GM23338 (cell line): ENCODE data around the gene CREB3L4. TPM values are rescaled to one million over a fixed set of nuclear protein-coding genes. Genes with fewer than 3 reads are reported as not detected.

ENCODE experiments used
- ATAC-seq: fragments of 200-7000 bp; cut with Tn5 transposase; 3 replicates; pipeline ENCODE4 v1.9.1; 2020
- DNase-seq: peaks from one replicate; pipeline ENCODE4 v3.0.0-alpha.2; 2015; ENCODE audit warnings: low spot score
- H2AFZ ChIP-seq: fragments of 200-600 bp; sonication (generic); 2 replicates; pipeline ENCODE4 v1.8.0; 2016; ENCODE audit warnings: antibody characterized with exemption, mild to moderate bottlenecking, moderate library complexity
- H3F3A ChIP-seq: fragments of 200-600 bp; sonication (generic); replicated peaks from 2 replicates; pipeline ENCODE4 v1.8.0; 2017; ENCODE audit warnings: antibody characterized with exemption, mixed run types, low read depth
- H3K27ac ChIP-seq: fragments of 200-600 bp; sonication (generic); 2 replicates; pipeline ENCODE4 v1.6.1; 2016; ENCODE audit warnings: low read depth
- H3K27me3 ChIP-seq: fragments of 200-600 bp; sonication (generic); 2 replicates; pipeline ENCODE4 v1.8.0; 2016; ENCODE audit warnings: mild to moderate bottlenecking, mixed run types, moderate library complexity; ENCODE audit not compliant: insufficient read depth
- H3K36me3 ChIP-seq: fragments of 200-600 bp; sonication (generic); 2 replicates; pipeline ENCODE4 v1.8.0; 2016; ENCODE audit warnings: mild to moderate bottlenecking; ENCODE audit not compliant: insufficient read depth
- H3K4me1 ChIP-seq: fragments of 200-600 bp; sonication (generic); 2 replicates; pipeline ENCODE4 v1.8.0; 2016; ENCODE audit warnings: mild to moderate bottlenecking, moderate library complexity; ENCODE audit not compliant: insufficient read depth
- H3K4me2 ChIP-seq: fragments of 200-600 bp; sonication (generic); 2 replicates; pipeline ENCODE4 v1.7.1; 2017; ENCODE audit warnings: mixed run types
- H3K4me3 ChIP-seq: fragments of 200-600 bp; sonication (generic); 2 replicates; pipeline ENCODE4 v1.6.1; 2016; ENCODE audit warnings: mixed run types
- H3K79me2 ChIP-seq: fragments of 200-600 bp; sonication (generic); replicated peaks from 2 replicates; pipeline ENCODE4 v1.8.0; 2017; ENCODE audit warnings: mild to moderate bottlenecking; ENCODE audit not compliant: insufficient read depth
- H3K9me2 ChIP-seq: fragments of 200-600 bp; sonication (generic); 2 replicates; pipeline ENCODE4 v1.8.0; 2017; ENCODE audit not compliant: insufficient read depth
- H4K20me1 ChIP-seq: fragments of 200-600 bp; sonication (generic); replicated peaks from 2 replicates; pipeline ENCODE4 v1.8.0; 2017; ENCODE audit warnings: mild to moderate bottlenecking; ENCODE audit not compliant: insufficient read depth
- H3K27ac Mint-ChIP-seq: 2 replicates; pipeline ENCODE4 v1.8.0; 2020; ENCODE audit warnings: inconsistent platforms, mild to moderate bottlenecking, moderate library complexity, mixed read lengths
- H3K27me3 Mint-ChIP-seq: 3 replicates; pipeline ENCODE4 v1.8.0; 2022; ENCODE audit warnings: low read depth, mild to moderate bottlenecking, moderate library complexity, mixed read lengths, inconsistent platforms; ENCODE audit not compliant: insufficient read depth, poor library complexity
- H3K36me3 Mint-ChIP-seq: 3 replicates; pipeline ENCODE4 v1.8.0; 2021; ENCODE audit warnings: low read depth, mild to moderate bottlenecking, inconsistent platforms, moderate library complexity, mixed read lengths
- H3K4me1 Mint-ChIP-seq: 3 replicates; pipeline ENCODE4 v1.8.0; 2020; ENCODE audit warnings: mild to moderate bottlenecking, inconsistent platforms, mixed read lengths
- H3K4me3 Mint-ChIP-seq: 3 replicates; pipeline ENCODE4 v1.8.0; 2021; ENCODE audit warnings: moderate library complexity, mild to moderate bottlenecking, inconsistent platforms, mixed read lengths
- H3K9me3 Mint-ChIP-seq: 3 replicates; pipeline ENCODE4 v1.8.0; 2020; ENCODE audit warnings: moderate library complexity, mild to moderate bottlenecking, inconsistent platforms, mixed read lengths
- CREB1 ChIP-seq: fragments of 250-450 bp; sonication (Bioruptor Pico); IDR thresholded peaks from 2 replicates; pipeline ENCODE4 v1.5.0; 2020; ENCODE audit warnings: low read depth, mild to moderate bottlenecking, moderate library complexity
- CTCF ChIP-seq, 2 experiments: fragments of 200-600 bp in 1 of 2; sonication (generic) in 1 of 2; conservative IDR thresholded peaks; 2 replicates each; pipeline versions ENCODE4 v1.5.1 to v1.6.1; 2016 to 2017; ENCODE audit warnings: antibody characterized with exemption in 2 of 2, low read depth in 2 of 2, mild to moderate bottlenecking in 2 of 2, moderate library complexity in 1 of 2
- EZH2 ChIP-seq: fragments of 200-600 bp; sonication (generic); IDR thresholded peaks from one replicate; pipeline ENCODE4 v1.8.0; 2017; ENCODE audit warnings: antibody characterized with exemption, mild to moderate bottlenecking, low read depth; ENCODE audit not compliant: unreplicated experiment
- EZH2phosphoT487 ChIP-seq: fragments of 200-600 bp; sonication (generic); IDR thresholded peaks from one replicate; pipeline ENCODE4 v1.8.1; 2018; ENCODE audit warnings: antibody characterized with exemption; ENCODE audit not compliant: unreplicated experiment
- JUNB ChIP-seq: IDR thresholded peaks from one replicate; pipeline ENCODE4 v1.6.1; 2016; ENCODE audit warnings: antibody characterized with exemption; ENCODE audit not compliant: unreplicated experiment
- NANOG ChIP-seq: IDR thresholded peaks from 2 replicates; pipeline ENCODE4 v1.6.1; 2016; ENCODE audit warnings: antibody characterized with exemption, borderline replicate concordance
- STAT1 ChIP-seq: IDR thresholded peaks from one replicate; pipeline ENCODE4 v1.6.1; 2016; ENCODE audit warnings: antibody characterized with exemption; ENCODE audit not compliant: unreplicated experiment
- ZNF114 ChIP-seq: fragments of 250-450 bp; sonication (Bioruptor Pico); IDR thresholded peaks from 2 replicates; pipeline ENCODE4 v1.5.0; 2020; ENCODE audit warnings: mild to moderate bottlenecking, moderate library complexity
- ZNF331 ChIP-seq: fragments of 250-450 bp; sonication (Bioruptor Pico); IDR thresholded peaks from 2 replicates; pipeline ENCODE4 v1.5.0; 2020; ENCODE audit warnings: low read depth, mild to moderate bottlenecking, moderate library complexity
- polyA plus RNA-seq: library from polyadenylated mRNA; unstranded; fragments of >200 nt; fragmentation: Nextera tagmentation; extraction: Ambion mirVana; gene quantifications from 2 replicates; pipeline ENCODE4 v1.2.1, GENCODE V29; 2016
- total RNA-seq: library from RNA; depleted of rRNA; stranded (reverse); fragments of >200 nt; shearing (Covaris generic); gene quantifications from 2 replicates; pipeline ENCODE4 v1.2.3, GENCODE V29; 2014
- TF ChIP-seq, protein P1 (sequence below): fragments of 250-450 bp; sonication (Bioruptor Pico); IDR thresholded peaks from 2 replicates; pipeline ENCODE4 v1.5.0; 2020; ENCODE audit warnings: mild to moderate bottlenecking, moderate library complexity

The CREB3L4 gene
- total and polyA plus RNA-seq, 2 experiments from 2014 or later = 19.3 to 26.8 TPM

- no peak overlapping the region for H3K4me2 ChIP-seq
- H3K36me3 Mint-ChIP-seq = no peaks in the 10 kb centered on the region
- no peak overlapping the region for H3K4me3 ChIP-seq
- H3K27ac Mint-ChIP-seq = no peak overlapping the region
- ATAC-seq (no peak), DNase-seq (no peak)
- no peaks in the 10 kb centered on the region for H3F3A ChIP-seq
- no peaks in the 10 kb centered on the region for H3K27me3 ChIP-seq
- H3K4me3 Mint-ChIP-seq = no peak overlapping the region
- H3K4me1 ChIP-seq = no peaks in the 10 kb centered on the region
- no peaks in the 10 kb centered on the region for H3K36me3 ChIP-seq
- H3K27me3 Mint-ChIP-seq = no peaks in the 10 kb centered on the region
- H2AFZ ChIP-seq = no peak overlapping the region
- no peaks in the 10 kb centered on the region for H4K20me1 ChIP-seq
- no peaks in the 10 kb centered on the region for H3K4me1 Mint-ChIP-seq
- H3K9me2 ChIP-seq = no peaks in the 10 kb centered on the region
- no peak for TF ChIP-seq EZH2phosphoT487
- no peak for TF ChIP-seq ZNF331 (CRISPR knock-in tag)
- TF ChIP-seq, protein P1, sequence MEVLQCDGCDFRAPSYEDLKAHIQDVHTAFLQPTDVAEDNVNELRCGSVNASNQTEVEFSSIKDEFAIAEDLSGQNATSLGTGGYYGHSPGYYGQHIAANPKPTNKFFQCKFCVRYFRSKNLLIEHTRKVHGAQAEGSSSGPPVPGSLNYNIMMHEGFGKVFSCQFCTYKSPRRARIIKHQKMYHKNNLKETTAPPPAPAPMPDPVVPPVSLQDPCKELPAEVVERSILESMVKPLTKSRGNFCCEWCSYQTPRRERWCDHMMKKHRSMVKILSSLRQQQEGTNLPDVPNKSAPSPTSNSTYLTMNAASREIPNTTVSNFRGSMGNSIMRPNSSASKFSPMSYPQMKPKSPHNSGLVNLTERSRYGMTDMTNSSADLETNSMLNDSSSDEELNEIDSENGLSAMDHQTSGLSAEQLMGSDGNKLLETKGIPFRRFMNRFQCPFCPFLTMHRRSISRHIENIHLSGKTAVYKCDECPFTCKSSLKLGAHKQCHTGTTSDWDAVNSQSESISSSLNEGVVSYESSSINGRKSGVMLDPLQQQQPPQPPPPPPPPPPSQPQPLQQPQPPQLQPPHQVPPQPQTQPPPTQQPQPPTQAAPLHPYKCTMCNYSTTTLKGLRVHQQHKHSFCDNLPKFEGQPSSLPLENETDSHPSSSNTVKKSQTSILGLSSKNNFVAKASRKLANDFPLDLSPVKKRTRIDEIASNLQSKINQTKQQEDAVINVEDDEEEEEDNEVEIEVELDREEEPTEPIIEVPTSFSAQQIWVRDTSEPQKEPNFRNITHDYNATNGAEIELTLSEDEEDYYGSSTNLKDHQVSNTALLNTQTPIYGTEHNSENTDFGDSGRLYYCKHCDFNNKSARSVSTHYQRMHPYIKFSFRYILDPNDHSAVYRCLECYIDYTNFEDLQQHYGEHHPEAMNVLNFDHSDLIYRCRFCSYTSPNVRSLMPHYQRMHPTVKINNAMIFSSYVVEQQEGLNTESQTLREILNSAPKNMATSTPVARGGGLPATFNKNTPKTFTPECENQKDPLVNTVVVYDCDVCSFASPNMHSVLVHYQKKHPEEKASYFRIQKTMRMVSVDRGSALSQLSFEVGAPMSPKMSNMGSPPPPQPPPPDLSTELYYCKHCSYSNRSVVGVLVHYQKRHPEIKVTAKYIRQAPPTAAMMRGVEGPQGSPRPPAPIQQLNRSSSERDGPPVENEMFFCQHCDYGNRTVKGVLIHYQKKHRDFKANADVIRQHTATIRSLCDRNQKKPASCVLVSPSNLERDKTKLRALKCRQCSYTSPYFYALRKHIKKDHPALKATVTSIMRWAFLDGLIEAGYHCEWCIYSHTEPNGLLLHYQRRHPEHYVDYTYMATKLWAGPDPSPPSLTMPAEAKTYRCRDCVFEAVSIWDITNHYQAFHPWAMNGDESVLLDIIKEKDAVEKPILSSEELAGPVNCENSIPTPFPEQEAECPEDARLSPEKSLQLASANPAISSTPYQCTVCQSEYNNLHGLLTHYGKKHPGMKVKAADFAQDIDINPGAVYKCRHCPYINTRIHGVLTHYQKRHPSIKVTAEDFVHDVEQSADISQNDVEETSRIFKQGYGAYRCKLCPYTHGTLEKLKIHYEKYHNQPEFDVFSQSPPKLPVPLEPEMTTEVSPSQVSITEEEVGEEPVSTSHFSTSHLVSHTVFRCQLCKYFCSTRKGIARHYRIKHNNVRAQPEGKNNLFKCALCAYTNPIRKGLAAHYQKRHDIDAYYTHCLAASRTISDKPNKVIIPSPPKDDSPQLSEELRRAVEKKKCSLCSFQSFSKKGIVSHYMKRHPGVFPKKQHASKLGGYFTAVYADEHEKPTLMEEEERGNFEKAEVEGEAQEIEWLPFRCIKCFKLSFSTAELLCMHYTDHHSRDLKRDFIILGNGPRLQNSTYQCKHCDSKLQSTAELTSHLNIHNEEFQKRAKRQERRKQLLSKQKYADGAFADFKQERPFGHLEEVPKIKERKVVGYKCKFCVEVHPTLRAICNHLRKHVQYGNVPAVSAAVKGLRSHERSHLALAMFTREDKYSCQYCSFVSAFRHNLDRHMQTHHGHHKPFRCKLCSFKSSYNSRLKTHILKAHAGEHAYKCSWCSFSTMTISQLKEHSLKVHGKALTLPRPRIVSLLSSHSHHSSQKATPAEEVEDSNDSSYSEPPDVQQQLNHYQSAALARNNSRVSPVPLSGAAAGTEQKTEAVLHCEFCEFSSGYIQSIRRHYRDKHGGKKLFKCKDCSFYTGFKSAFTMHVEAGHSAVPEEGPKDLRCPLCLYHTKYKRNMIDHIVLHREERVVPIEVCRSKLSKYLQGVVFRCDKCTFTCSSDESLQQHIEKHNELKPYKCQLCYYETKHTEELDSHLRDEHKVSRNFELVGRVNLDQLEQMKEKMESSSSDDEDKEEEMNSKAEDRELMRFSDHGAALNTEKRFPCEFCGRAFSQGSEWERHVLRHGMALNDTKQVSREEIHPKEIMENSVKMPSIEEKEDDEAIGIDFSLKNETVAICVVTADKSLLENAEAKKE = no peak
- no peak for TF ChIP-seq STAT1
- no peak overlapping the region for H3K27ac ChIP-seq
- no peaks in the 10 kb centered on the region for H3K9me3 Mint-ChIP-seq
- H3K79me2 ChIP-seq = no peaks in the 10 kb centered on the region
These were observed 38.4 kb downstream of the CREB3L4 start for GRCh38 chr1:154006136-154006535.

DNA sequence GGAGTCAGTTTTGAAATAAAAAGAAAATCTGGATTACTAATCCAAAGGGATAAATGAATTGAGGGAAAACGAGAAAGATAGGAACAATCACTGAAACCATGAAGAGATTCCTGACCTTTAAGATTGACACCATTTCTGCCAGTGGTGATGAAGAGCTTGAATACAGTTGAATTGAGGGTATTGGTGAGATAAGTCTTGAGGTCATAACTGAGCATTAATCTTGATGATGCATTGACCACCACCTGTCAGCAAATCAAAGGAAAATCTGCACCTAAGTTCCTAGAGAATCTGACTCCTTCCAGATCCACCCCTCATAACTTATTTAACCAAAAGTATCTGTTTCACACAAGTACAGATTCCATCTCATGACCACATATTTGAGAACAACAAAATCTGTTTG lies 44.4 kb downstream of the CREB3L4 start:
- no peak overlapping the region; the same call in 1 of the 2 replicates for H3K27ac ChIP-seq
- H3K27ac Mint-ChIP-seq = no peak overlapping the region
- H3K4me3 ChIP-seq = no peak overlapping the region
- ATAC-seq (no peak), DNase-seq (no peak)
- no peaks in the 10 kb centered on the region for H3K4me1 ChIP-seq
- no peaks in the 10 kb centered on the region; the same call in 2 of the 3 replicates for H3K9me3 Mint-ChIP-seq
- H4K20me1 ChIP-seq = no peaks in the 10 kb centered on the region
- no peaks in the 10 kb centered on the region for H3K79me2 ChIP-seq
- no peaks in the 10 kb centered on the region for H3K36me3 ChIP-seq
- H3K27me3 Mint-ChIP-seq = peaks cover 5% of the 10 kb centered on the region
- H3K36me3 Mint-ChIP-seq = no peaks in the 10 kb centered on the region
- H3K4me1 Mint-ChIP-seq = no peaks in the 10 kb centered on the region
- no peaks in the 10 kb centered on the region for H3K9me2 ChIP-seq
- no peak overlapping the region for H3K4me2 ChIP-seq
- H3K27me3 ChIP-seq = no peaks in the 10 kb centered on the region
- no peak overlapping the region for H2AFZ ChIP-seq
- H3F3A ChIP-seq = no peaks in the 10 kb centered on the region
- no peak overlapping the region for H3K4me3 Mint-ChIP-seq
- TF ChIP-seq CREB1 (CRISPR knock-in tag) (no peak), JUNB (no peak), EZH2 (no peak), EZH2phosphoT487 (no peak), NANOG (no peak), CTCF (conservative IDR thresholded peaks at IDR 0.05; ENCODE audit: low read depth in 2 of 2) (no peak), ZNF331 (CRISPR knock-in tag) (no peak), ZNF114 (CRISPR knock-in tag) (no peak)
